T-helper 17 cell (primary cell): ENCODE data around the gene ATP8B4. TPM values are rescaled to one million over a fixed set of nuclear protein-coding genes. Genes with fewer than 3 reads are reported as not detected.

Experiments used
- ATAC-seq: fragments of 150-1000 bp; cut with Tn5 transposase; 2 replicates; pipeline ENCODE4 v1.10.0; 2021; ENCODE audit warnings: mild to moderate bottlenecking, moderate library complexity
- DNase-seq, 3 donors: peaks; one replicate each; pipeline versions ENCODE4 v3.0.0 to v3.0.0-alpha.2; 2020 to 2021
- H3K9me3 ChIP-seq: one replicate; pipeline ENCODE4 v1.7.0; 2013; ENCODE audit warnings: low read length, mild to moderate bottlenecking; ENCODE audit not compliant: control insufficient read depth, poor library complexity, severe bottlenecking
- H3K27ac Mint-ChIP-seq: one replicate; pipeline ENCODE4 v1.8.0; 2022; ENCODE audit warnings: mild to moderate bottlenecking, moderate library complexity, mixed read lengths
- H3K27me3 Mint-ChIP-seq: one replicate; pipeline ENCODE4 v1.8.0; 2022; ENCODE audit warnings: mixed read lengths
- H3K36me3 Mint-ChIP-seq: one replicate; pipeline ENCODE4 v1.8.0; 2022; ENCODE audit warnings: low read depth, mixed read lengths
- H3K4me1 Mint-ChIP-seq: one replicate; pipeline ENCODE4 v1.8.0; 2022; ENCODE audit warnings: mild to moderate bottlenecking, mixed read lengths
- H3K4me3 Mint-ChIP-seq: one replicate; pipeline ENCODE4 v1.8.0; 2022; ENCODE audit warnings: mild to moderate bottlenecking, moderate library complexity, mixed read lengths
- total RNA-seq, 4 donors: library from RNA in 2 of 4; stranded (reverse) in 2 of 4; gene quantifications; one replicate each; pipeline ENCODE4 v1.2.3 and lab custom pipeline; 2022 to 2026

ATP8B4 gene
- total RNA-seq, 2 donors from 2014 or later: 0.86 to 1.1 TPM

- H3K9me3 ChIP-seq: no peaks in the 10 kb centered on the region
- Mint-ChIP-seq H3K4me1 (no peaks in the 10 kb centered on the region), H3K27me3 (no peaks in the 10 kb centered on the region), H3K4me3 (no peak overlapping the region), H3K27ac (no peak overlapping the region), H3K36me3 (no peaks in the 10 kb centered on the region)
- DNase-seq: no peak
- no peak for ATAC-seq
Observed at GRCh38 chr15:50044406-50044805, 74.6 kb downstream of the ATP8B4 start.

GRCh38 chr15:50042775-50043174 is 76.3 kb downstream of the ATP8B4 start:
- ATAC-seq (no peak), DNase-seq (no peak)
- no peaks in the 10 kb centered on the region for H3K9me3 ChIP-seq
- H3K4me1 Mint-ChIP-seq: no peaks in the 10 kb centered on the region
- H3K4me3 Mint-ChIP-seq: no peak overlapping the region
- H3K27me3 Mint-ChIP-seq: peaks cover 4% of the 10 kb centered on the region
- no peak overlapping the region for H3K27ac Mint-ChIP-seq
- no peaks in the 10 kb centered on the region for H3K36me3 Mint-ChIP-seq

DNA sequence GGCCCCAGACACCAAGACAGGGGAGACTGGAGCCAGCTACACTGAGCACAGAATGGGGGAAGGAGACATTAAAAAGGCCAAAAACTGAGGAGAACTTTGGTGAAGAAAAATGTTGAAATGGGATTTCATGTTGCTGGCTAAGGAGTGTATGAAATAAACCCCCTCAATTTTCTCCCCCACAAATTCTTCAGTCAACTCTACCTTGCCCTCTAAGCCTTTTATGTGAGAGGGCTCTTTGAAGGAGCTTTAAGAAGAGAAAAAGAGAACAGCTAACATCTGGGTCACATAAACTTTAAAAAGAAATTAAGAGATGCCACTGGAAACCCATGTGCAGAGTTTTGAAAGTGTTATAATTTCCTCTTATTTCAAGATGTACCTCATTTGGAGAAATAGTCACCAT is 88.6 kb downstream of the ATP8B4 start:
- Mint-ChIP-seq H3K27ac (no peak overlapping the region), H3K4me1 (no peaks in the 10 kb centered on the region)
- H3K9me3 ChIP-seq: no peaks in the 10 kb centered on the region

DNA sequence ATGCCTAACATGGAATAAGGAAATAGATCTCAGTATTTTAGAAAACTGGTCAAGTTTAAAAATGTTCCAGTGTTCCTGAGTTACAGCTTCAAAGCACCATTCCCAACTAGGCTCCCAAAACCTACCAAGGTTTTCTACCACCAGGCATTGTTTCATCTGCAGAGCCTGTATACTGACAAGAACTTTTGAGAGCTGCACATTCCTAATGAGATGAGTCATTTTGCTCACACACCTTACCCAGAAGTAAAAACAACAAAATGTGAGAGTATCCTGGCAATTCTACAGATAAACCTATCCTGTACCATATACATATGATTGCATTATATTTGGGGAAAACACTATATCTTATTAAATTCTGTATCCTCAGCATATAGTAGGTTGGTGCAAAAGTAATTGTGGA is 90.7 kb downstream of the ATP8B4 start:
- DNase-seq (no peak), ATAC-seq (no peak)
- no peaks in the 10 kb centered on the region for H3K36me3 Mint-ChIP-seq
- H3K4me1 Mint-ChIP-seq: no peaks in the 10 kb centered on the region
- no peak overlapping the region for H3K4me3 Mint-ChIP-seq
- no peak overlapping the region for H3K27ac Mint-ChIP-seq
- peaks cover 18% of the 10 kb centered on the region for H3K27me3 Mint-ChIP-seq
- no peaks in the 10 kb centered on the region for H3K9me3 ChIP-seq

More for the DNA sequence above, 88.6 kb downstream of the ATP8B4 start:
- Mint-ChIP-seq H3K4me3 (no peak overlapping the region), H3K36me3 (no peaks in the 10 kb centered on the region), H3K27me3 (peaks cover 19% of the 10 kb centered on the region)
- DNase-seq (no peak), ATAC-seq (no peak)

DNA sequence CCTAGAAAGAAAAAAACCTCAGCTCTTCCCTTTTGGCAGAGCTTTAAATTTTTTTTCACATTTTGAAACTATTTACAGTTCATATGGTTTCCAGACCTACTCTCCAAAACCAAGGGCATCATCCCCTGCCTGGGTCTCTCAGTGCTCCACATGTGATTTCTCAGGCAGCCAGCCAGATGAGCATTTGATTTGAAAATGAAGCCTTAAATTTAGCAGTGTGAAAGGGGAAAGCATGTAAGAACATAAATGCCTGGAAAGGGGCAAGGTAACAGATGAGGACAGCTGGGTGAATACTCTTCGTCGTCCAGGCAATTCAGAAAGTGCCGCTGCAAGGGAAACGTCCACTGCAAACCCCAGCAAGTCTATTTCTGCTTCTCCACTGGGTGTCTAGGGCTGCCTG is 94.8 kb downstream of the ATP8B4 start:
- no peaks in the 10 kb centered on the region for H3K9me3 ChIP-seq
- DNase-seq (no peak), ATAC-seq (no peak)
- Mint-ChIP-seq H3K27me3 (peaks cover 30% of the 10 kb centered on the region), H3K27ac (no peak overlapping the region), H3K36me3 (peaks cover 3% of the 10 kb centered on the region), H3K4me1 (no peaks in the 10 kb centered on the region), H3K4me3 (no peak overlapping the region)

- no peak for DNase-seq
- Mint-ChIP-seq H3K36me3 (peaks cover 3% of the 10 kb centered on the region), H3K4me3 (no peak overlapping the region), H3K27ac (no peak overlapping the region), H3K27me3 (peaks cover 27% of the 10 kb centered on the region), H3K4me1 (no peaks in the 10 kb centered on the region)
- H3K9me3 ChIP-seq: no peaks in the 10 kb centered on the region
- ATAC-seq: no peak
Observed at GRCh38 chr15:50018491-50018890, 100.5 kb downstream of the ATP8B4 start.

GRCh38 chr15:50017522-50017921 is 101.5 kb downstream of the ATP8B4 start:
- H3K27ac Mint-ChIP-seq: no peak overlapping the region
- H3K36me3 Mint-ChIP-seq: peaks cover 3% of the 10 kb centered on the region
- H3K4me1 Mint-ChIP-seq: no peaks in the 10 kb centered on the region
- no peak for DNase-seq
- H3K27me3 Mint-ChIP-seq: peaks cover 28% of the 10 kb centered on the region
- H3K4me3 Mint-ChIP-seq: no peak overlapping the region
- no peak for ATAC-seq
- no peaks in the 10 kb centered on the region for H3K9me3 ChIP-seq

- H3K36me3 Mint-ChIP-seq: peaks cover 3% of the 10 kb centered on the region
- no peaks in the 10 kb centered on the region for H3K4me1 Mint-ChIP-seq
- ATAC-seq: no peak
Observed at GRCh38 chr15:50016951-50017350, 102.1 kb downstream of the ATP8B4 start.

DNA sequence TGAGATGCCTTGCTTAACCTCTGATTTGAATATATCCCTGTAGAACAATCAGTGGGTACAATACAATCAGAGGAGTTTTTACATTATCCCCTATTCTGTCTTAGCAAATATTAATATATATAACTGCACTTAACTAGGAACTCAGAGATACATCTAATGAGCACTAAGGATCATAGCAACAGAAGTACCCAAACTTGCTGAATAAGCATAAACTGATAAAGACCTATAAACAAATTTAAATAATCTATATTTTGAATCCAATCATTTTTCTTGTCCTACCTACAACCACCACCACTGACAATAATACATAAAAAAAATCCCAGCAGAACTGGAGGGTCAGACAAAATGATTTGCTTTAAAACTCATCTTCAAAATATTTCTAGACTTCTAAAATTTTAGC is 106.2 kb downstream of the ATP8B4 start:
- H3K4me1 Mint-ChIP-seq: no peaks in the 10 kb centered on the region
- no peak overlapping the region for H3K27ac Mint-ChIP-seq
- H3K4me3 Mint-ChIP-seq: no peak overlapping the region

More at GRCh38 chr15:50016951-50017350, 102.1 kb downstream of the ATP8B4 start:
- no peak overlapping the region for H3K27ac Mint-ChIP-seq
- H3K4me3 Mint-ChIP-seq: no peak overlapping the region
- no peak for DNase-seq
- no peaks in the 10 kb centered on the region for H3K9me3 ChIP-seq
- peaks cover 30% of the 10 kb centered on the region for H3K27me3 Mint-ChIP-seq

DNA sequence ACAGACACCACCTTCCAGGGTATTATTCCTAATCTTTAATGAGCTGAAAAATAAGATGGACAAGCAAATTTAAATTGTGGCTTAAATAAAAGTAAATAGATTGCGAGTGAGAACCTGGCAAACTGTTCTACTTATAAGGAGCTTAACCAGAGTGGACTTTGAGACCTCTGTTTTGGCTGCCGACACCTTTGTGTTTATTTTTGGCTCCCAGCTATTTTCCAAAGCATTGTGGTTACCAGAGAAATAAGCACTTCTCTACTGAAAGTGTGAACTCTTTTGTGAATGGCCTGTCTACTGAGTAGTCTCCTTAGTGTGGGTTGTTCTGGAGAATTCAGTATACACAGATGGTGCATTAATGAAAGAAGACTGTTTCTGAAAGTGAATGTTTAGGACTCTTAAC is 109.4 kb downstream of the ATP8B4 start:
- no peaks in the 10 kb centered on the region for H3K9me3 ChIP-seq
- H3K36me3 Mint-ChIP-seq: no peaks in the 10 kb centered on the region
- H3K4me3 Mint-ChIP-seq: no peak overlapping the region
- H3K27ac Mint-ChIP-seq: no peak overlapping the region
- no peaks in the 10 kb centered on the region for H3K4me1 Mint-ChIP-seq
- ATAC-seq (no peak), DNase-seq (no peak)
- H3K27me3 Mint-ChIP-seq: peaks cover 19% of the 10 kb centered on the region

More for the DNA sequence above, 106.2 kb downstream of the ATP8B4 start:
- Mint-ChIP-seq H3K36me3 (no peaks in the 10 kb centered on the region), H3K27me3 (peaks cover 27% of the 10 kb centered on the region)
- DNase-seq (no peak), ATAC-seq (no peak)
- no peaks in the 10 kb centered on the region for H3K9me3 ChIP-seq

GRCh38 chr15:50003786-50004334 is 115.2 kb downstream of the ATP8B4 start:
- no peak overlapping the region for H3K27ac Mint-ChIP-seq

DNA sequence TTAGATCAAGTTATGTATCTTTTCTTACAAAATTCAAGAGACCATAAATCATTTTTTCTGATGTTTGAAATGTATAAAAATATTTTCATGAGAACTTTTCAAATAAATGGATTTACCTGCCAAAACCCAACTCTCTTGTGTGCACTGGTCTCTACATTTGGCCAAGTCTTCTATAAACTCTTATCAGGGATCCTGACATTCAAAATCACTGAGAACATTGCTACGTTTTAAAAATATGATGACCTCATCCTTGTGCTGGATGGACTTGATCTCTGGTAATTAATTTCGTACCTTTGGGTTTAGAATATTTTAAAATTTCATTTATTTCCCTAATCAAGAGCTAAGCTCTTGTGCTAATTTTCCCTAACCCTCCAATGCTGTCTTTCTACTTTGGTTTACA is 127.4 kb downstream of the ATP8B4 start:
- Mint-ChIP-seq H3K4me3 (no peak overlapping the region), H3K36me3 (no peaks in the 10 kb centered on the region), H3K4me1 (no peaks in the 10 kb centered on the region), H3K27me3 (no peaks in the 10 kb centered on the region), H3K27ac (no peak overlapping the region)
- ATAC-seq (no peak), DNase-seq (no peak)
- H3K9me3 ChIP-seq: no peaks in the 10 kb centered on the region

More at GRCh38 chr15:50003786-50004334, 115.2 kb downstream of the ATP8B4 start:
- no peaks in the 10 kb centered on the region for H3K9me3 ChIP-seq
- peaks cover 17% of the 10 kb centered on the region for H3K27me3 Mint-ChIP-seq
- ATAC-seq (peak; percentile 99), DNase-seq (peak; percentile 38 to 43 (median 40))
- H3K4me1 Mint-ChIP-seq: peaks cover 4% of the 10 kb centered on the region
- peak overlapping the region; percentile 9 for H3K4me3 Mint-ChIP-seq
- no peaks in the 10 kb centered on the region for H3K36me3 Mint-ChIP-seq

GRCh38 chr15:49990835-49991545 is 128.0 kb downstream of the ATP8B4 start:
- ATAC-seq (no peak), DNase-seq (no peak)
- no peak overlapping the region for H3K4me3 Mint-ChIP-seq
- H3K27ac Mint-ChIP-seq: no peak overlapping the region
- H3K4me1 Mint-ChIP-seq: no peaks in the 10 kb centered on the region
- H3K36me3 Mint-ChIP-seq: no peaks in the 10 kb centered on the region
- no peaks in the 10 kb centered on the region for H3K27me3 Mint-ChIP-seq
- H3K9me3 ChIP-seq: no peaks in the 10 kb centered on the region

GRCh38 chr15:49989498-49989897 is 129.5 kb downstream of the ATP8B4 start:
- Mint-ChIP-seq H3K27ac (no peak overlapping the region), H3K27me3 (no peaks in the 10 kb centered on the region), H3K4me3 (no peak overlapping the region), H3K4me1 (no peaks in the 10 kb centered on the region), H3K36me3 (no peaks in the 10 kb centered on the region)
- DNase-seq (no peak), ATAC-seq (no peak)
- H3K9me3 ChIP-seq: no peaks in the 10 kb centered on the region
